HFFc6 (cell line): ENCODE measurements around the gene TSPAN11. TPM values are rescaled to one million over a fixed set of nuclear protein-coding genes. Genes with fewer than 3 reads are reported as not detected.
A peak's percentile ranks its signal among the peaks of the same experiment; 100 is the strongest.

Experiments used
- DNase-seq: peaks from one replicate; pipeline ENCODE4 v3.0.0-alpha.2; 2018
- H3K27ac Mint-ChIP-seq: 2 replicates; pipeline ENCODE4 v1.8.0; 2020; ENCODE audit warnings: mild to moderate bottlenecking, mixed read lengths
- H3K27me3 Mint-ChIP-seq: 2 replicates; pipeline ENCODE4 v1.8.0; 2021; ENCODE audit warnings: mild to moderate bottlenecking, moderate library complexity, mixed read lengths; ENCODE audit not compliant: insufficient read depth
- H3K36me3 Mint-ChIP-seq: 2 replicates; pipeline ENCODE4 v1.8.0; 2021; ENCODE audit warnings: low read depth, mixed read lengths
- H3K4me1 Mint-ChIP-seq: 2 replicates; pipeline ENCODE4 v1.8.0; 2020; ENCODE audit warnings: low read depth, mixed read lengths
- H3K4me3 Mint-ChIP-seq: 2 replicates; pipeline ENCODE4 v1.8.0; 2020; ENCODE audit warnings: mild to moderate bottlenecking, moderate library complexity, mixed read lengths
- H3K9me3 Mint-ChIP-seq: 2 replicates; pipeline ENCODE4 v1.8.0; 2020; ENCODE audit warnings: mild to moderate bottlenecking, mixed read lengths
- total RNA-seq, 6 experiments: library from RNA; stranded (reverse); fragmentation: NEBNext Ultra II Directional; extraction: Animal tissue kit (Norgen Biotek cat#: 25700); gene quantifications; 2 replicates in 1 of 6; 3 replicates in 5 of 6; pipeline ENCODE4 v1.2.3, GENCODE V29; 2021
- TF ChIP-seq, protein P1 (sequence below): fragments of 200-600 bp; sonication (generic); IDR thresholded peaks from 2 replicates; pipeline ENCODE4 v1.5.0; 2021; ENCODE audit warnings: antibody characterized with exemption, mild to moderate bottlenecking

TSPAN11 gene
- total RNA-seq, 6 experiments from 2014 or later = 0.17 to 0.18 TPM; not detected in 4

DNA sequence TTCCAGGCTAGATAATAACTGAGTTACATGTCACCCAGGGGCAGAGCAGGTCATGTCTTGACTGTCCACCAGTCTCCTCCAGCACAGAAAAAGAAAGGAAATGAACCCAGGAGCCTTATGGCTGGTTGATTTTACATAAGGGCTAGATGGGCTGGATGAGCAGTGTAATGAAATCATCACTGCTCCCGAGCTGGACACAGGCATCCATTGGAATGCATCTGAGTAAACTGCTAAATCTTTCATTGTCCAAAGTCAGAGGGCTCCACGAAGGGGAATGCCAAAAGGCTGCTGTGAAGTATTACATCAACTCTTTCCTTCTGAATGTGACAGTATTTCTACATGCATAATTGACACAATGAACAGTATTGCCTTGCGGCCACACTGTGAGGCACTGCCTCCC lies 30.1 kb upstream of the TSPAN11 start:
- TF ChIP-seq, protein P1, sequence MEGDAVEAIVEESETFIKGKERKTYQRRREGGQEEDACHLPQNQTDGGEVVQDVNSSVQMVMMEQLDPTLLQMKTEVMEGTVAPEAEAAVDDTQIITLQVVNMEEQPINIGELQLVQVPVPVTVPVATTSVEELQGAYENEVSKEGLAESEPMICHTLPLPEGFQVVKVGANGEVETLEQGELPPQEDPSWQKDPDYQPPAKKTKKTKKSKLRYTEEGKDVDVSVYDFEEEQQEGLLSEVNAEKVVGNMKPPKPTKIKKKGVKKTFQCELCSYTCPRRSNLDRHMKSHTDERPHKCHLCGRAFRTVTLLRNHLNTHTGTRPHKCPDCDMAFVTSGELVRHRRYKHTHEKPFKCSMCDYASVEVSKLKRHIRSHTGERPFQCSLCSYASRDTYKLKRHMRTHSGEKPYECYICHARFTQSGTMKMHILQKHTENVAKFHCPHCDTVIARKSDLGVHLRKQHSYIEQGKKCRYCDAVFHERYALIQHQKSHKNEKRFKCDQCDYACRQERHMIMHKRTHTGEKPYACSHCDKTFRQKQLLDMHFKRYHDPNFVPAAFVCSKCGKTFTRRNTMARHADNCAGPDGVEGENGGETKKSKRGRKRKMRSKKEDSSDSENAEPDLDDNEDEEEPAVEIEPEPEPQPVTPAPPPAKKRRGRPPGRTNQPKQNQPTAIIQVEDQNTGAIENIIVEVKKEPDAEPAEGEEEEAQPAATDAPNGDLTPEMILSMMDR = no peak
- Mint-ChIP-seq H3K27me3 (peaks cover 4% of the 10 kb centered on the region; the same call in 1 of the 2 replicates), H3K36me3 (no peaks in the 10 kb centered on the region), H3K4me1 (no peaks in the 10 kb centered on the region), H3K4me3 (no peak overlapping the region), H3K9me3 (no peaks in the 10 kb centered on the region), H3K27ac (no peak overlapping the region)
- DNase-seq = peak; percentile 20

DNA sequence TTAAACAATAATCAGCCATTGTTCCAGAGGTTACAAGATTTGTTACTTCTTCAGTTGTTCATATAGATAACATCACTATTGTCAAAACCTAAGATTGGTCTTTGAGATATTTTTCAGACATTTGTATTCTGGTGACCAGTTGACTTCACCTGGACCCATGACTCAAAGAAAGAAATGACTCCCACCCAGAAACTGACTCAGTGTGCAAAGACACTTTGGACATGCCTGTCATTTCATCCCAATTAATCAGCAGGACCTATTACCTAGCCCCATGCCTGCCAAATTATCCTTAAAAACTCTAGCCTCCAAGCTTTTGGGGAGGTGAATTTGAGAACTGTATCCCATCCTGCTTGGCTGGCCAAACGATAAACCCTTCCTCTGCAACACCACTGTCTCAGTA lies 27.7 kb upstream of the TSPAN11 start:
- Mint-ChIP-seq H3K4me1 (no peaks in the 10 kb centered on the region), H3K27me3 (peaks cover 4% of the 10 kb centered on the region; the same call in 1 of the 2 replicates), H3K27ac (no peak overlapping the region), H3K9me3 (no peaks in the 10 kb centered on the region), H3K36me3 (no peaks in the 10 kb centered on the region), H3K4me3 (no peak overlapping the region)
- TF ChIP-seq, protein P1 = no peak
- no peak for DNase-seq

- no peak overlapping the region for H3K4me3 Mint-ChIP-seq
- peaks cover 4% of the 10 kb centered on the region; the same call in 1 of the 2 replicates for H3K27me3 Mint-ChIP-seq
- DNase-seq = no peak
- no peaks in the 10 kb centered on the region for H3K36me3 Mint-ChIP-seq
- TF ChIP-seq, protein P1 = no peak
- H3K4me1 Mint-ChIP-seq = no peaks in the 10 kb centered on the region
- H3K9me3 Mint-ChIP-seq = no peaks in the 10 kb centered on the region
- no peak overlapping the region for H3K27ac Mint-ChIP-seq
Observed at GRCh38 chr12:30900351-30900750, 26.2 kb upstream of the TSPAN11 start.

GRCh38 chr12:30902001-30902400 lies 24.5 kb upstream of the TSPAN11 start:
- H3K36me3 Mint-ChIP-seq = no peaks in the 10 kb centered on the region
- no peak for DNase-seq
- no peaks in the 10 kb centered on the region for H3K4me1 Mint-ChIP-seq
- H3K4me3 Mint-ChIP-seq = no peak overlapping the region
- H3K27ac Mint-ChIP-seq = no peak overlapping the region
- H3K9me3 Mint-ChIP-seq = no peaks in the 10 kb centered on the region
- H3K27me3 Mint-ChIP-seq = peaks cover 6% of the 10 kb centered on the region
- TF ChIP-seq, protein P1 = no peak

- DNase-seq = no peak
- H3K9me3 Mint-ChIP-seq = no peaks in the 10 kb centered on the region
- no peaks in the 10 kb centered on the region for H3K4me1 Mint-ChIP-seq
- no peaks in the 10 kb centered on the region for H3K36me3 Mint-ChIP-seq
- TF ChIP-seq, protein P1 = no peak
- no peak overlapping the region for H3K4me3 Mint-ChIP-seq
- peaks cover 8% of the 10 kb centered on the region for H3K27me3 Mint-ChIP-seq
- no peak overlapping the region for H3K27ac Mint-ChIP-seq
Observed at GRCh38 chr12:30902596-30902995, 24.0 kb upstream of the TSPAN11 start.
